Measurements from ENCODE around the gene CSRP3.

DNA sequence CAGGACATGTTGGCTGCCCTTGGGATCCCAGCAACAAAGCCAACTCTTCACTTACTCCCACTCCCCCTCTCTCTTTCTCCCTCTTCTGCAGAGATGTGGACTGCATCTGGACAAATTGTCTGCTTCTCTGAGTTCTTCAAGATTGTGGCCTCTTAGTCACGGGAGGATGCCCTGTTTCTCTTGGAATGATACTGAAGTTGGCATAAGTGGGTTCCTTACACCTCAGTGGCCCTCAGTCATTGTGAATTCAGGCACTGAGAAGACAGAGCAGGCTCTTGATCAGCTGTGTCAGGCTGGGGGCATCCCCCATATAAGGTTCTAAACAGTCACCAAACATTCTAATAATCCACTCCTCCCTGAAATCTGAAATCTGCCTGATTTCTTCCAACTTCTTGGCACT is 45.0 kb upstream of the CSRP3 start:
- TF ChIP-seq, protein P1, sequence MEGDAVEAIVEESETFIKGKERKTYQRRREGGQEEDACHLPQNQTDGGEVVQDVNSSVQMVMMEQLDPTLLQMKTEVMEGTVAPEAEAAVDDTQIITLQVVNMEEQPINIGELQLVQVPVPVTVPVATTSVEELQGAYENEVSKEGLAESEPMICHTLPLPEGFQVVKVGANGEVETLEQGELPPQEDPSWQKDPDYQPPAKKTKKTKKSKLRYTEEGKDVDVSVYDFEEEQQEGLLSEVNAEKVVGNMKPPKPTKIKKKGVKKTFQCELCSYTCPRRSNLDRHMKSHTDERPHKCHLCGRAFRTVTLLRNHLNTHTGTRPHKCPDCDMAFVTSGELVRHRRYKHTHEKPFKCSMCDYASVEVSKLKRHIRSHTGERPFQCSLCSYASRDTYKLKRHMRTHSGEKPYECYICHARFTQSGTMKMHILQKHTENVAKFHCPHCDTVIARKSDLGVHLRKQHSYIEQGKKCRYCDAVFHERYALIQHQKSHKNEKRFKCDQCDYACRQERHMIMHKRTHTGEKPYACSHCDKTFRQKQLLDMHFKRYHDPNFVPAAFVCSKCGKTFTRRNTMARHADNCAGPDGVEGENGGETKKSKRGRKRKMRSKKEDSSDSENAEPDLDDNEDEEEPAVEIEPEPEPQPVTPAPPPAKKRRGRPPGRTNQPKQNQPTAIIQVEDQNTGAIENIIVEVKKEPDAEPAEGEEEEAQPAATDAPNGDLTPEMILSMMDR (IDR thresholded peaks at IDR 0.05; ENCODE audit: low read length), result no peak
- no peak for TF ChIP-seq EZH2 (IDR thresholded peaks at IDR 0.05; ENCODE audit: borderline replicate concordance, low read length)

Data from OCI-LY1 (cell line).